ENCODE results near the gene CCNI.

GRCh38 chr4:77104791-77105540 lies 29.2 kb upstream of the CCNI start:
- TF ChIP-seq TAF1 (IDR thresholded peaks at IDR 0.05; ENCODE audit: low read depth, low read length) (no peak), POLR2A (IDR thresholded peaks at IDR 0.05; ENCODE audit: low read depth, low read length) (no peak), POLR2AphosphoS5 (IDR thresholded peaks at IDR 0.05; ENCODE audit: low read depth, low read length) (no peak), SPI1 (IDR thresholded peaks at IDR 0.05; ENCODE audit: low read depth, low read length) (no peak), POU2F2 (IDR thresholded peaks at IDR 0.05; ENCODE audit: low read depth, low read length) (no peak)
